ENCODE data around the gene ZNF14. TPM values are rescaled to one million over a fixed set of nuclear protein-coding genes. Genes with fewer than 3 reads are reported as not detected.

Gene ZNF14
- total RNA-seq, 1 experiment from 2014 or later: 5.6 TPM

GRCh38 chr19:19711306-19711933 lies 21.5 kb downstream of the ZNF14 start:
- no TSS peak for BruUV-seq (replicated peaks)
- ATAC-seq (no peak), DNase-seq (ENCODE audit: low read depth, low spot score) (no peak)
- in situ Hi-C loops (cut with HindIII; ENCODE audit: low pct_unique_long_range_greater_than_20kb, low sequenced_read_pairs): no loop called here
- no peaks in the 10 kb centered on the region for H3K27me3 ChIP-seq (ENCODE audit: control insufficient read depth, insufficient read depth, low read length)
- TF ChIP-seq TCF7L2 (IDR thresholded peaks at IDR 0.05; ENCODE audit: low read depth, low read length) (no peak), REST (IDR thresholded peaks at IDR 0.05; ENCODE audit: insufficient read depth in 1 of 2, low read depth in 2 of 2, low read length in 1 of 2) (no peak), POLR2AphosphoS5 (IDR thresholded peaks at IDR 0.05; ENCODE audit: low read depth, low read length) (no peak), SIN3A (IDR thresholded peaks at IDR 0.05; ENCODE audit: borderline replicate concordance, insufficient read depth, low read depth, low read length) (no peak)
- TF ChIP-seq, protein P1, sequence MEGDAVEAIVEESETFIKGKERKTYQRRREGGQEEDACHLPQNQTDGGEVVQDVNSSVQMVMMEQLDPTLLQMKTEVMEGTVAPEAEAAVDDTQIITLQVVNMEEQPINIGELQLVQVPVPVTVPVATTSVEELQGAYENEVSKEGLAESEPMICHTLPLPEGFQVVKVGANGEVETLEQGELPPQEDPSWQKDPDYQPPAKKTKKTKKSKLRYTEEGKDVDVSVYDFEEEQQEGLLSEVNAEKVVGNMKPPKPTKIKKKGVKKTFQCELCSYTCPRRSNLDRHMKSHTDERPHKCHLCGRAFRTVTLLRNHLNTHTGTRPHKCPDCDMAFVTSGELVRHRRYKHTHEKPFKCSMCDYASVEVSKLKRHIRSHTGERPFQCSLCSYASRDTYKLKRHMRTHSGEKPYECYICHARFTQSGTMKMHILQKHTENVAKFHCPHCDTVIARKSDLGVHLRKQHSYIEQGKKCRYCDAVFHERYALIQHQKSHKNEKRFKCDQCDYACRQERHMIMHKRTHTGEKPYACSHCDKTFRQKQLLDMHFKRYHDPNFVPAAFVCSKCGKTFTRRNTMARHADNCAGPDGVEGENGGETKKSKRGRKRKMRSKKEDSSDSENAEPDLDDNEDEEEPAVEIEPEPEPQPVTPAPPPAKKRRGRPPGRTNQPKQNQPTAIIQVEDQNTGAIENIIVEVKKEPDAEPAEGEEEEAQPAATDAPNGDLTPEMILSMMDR (IDR thresholded peaks at IDR 0.05): no peak
- intact Hi-C loops (cut with micrococcal nuclease; ENCODE audit: unreplicated experiment): no loop called here
- ChIA-PET POLR2A (no interaction called here), CTCF (no interaction called here)
- H3K4me3 ChIP-seq (ENCODE audit: low read depth in 2 of 2, low read length in 2 of 2): no peak overlapping the region
- peaks cover 2% of the 10 kb centered on the region; the same call in 1 of the 2 replicates for H3K36me3 ChIP-seq (ENCODE audit: control insufficient read depth, insufficient read depth, low read length)
- H3K9me3 ChIP-seq (ENCODE audit: control insufficient read depth, insufficient read depth, low read depth, low read length): peaks cover 78% of the 10 kb centered on the region
- no peak overlapping the region for H3K27ac ChIP-seq (ENCODE audit: low read length)
- H3K4me1 ChIP-seq (ENCODE audit: control insufficient read depth, insufficient read depth, low read length): no peaks in the 10 kb centered on the region

GRCh38 chr19:19710506-19710905 lies 22.4 kb downstream of the ZNF14 start:
- intact Hi-C loops (cut with micrococcal nuclease; ENCODE audit: unreplicated experiment): no loop called here
- Histone ChIP-seq H3K4me1 (ENCODE audit: control insufficient read depth, insufficient read depth, low read length) (no peaks in the 10 kb centered on the region), H3K4me3 (ENCODE audit: low read depth in 2 of 2, low read length in 2 of 2) (no peak overlapping the region), H3K27me3 (ENCODE audit: control insufficient read depth, insufficient read depth, low read length) (no peaks in the 10 kb centered on the region), H3K9me3 (ENCODE audit: control insufficient read depth, insufficient read depth, low read depth, low read length) (peaks cover 70% of the 10 kb centered on the region), H3K27ac (ENCODE audit: low read length) (no peak overlapping the region), H3K36me3 (ENCODE audit: control insufficient read depth, insufficient read depth, low read length) (peaks cover 2% of the 10 kb centered on the region; the same call in 1 of the 2 replicates)
- ChIA-PET POLR2A (no interaction called here), CTCF (no interaction called here)
- no TSS peak for BruUV-seq (replicated peaks)
- no peak for ATAC-seq
- TF ChIP-seq, protein P1 (IDR thresholded peaks at IDR 0.05): no peak
- TF ChIP-seq SIN3A (IDR thresholded peaks at IDR 0.05; ENCODE audit: borderline replicate concordance, insufficient read depth, low read depth, low read length): no peak
- in situ Hi-C loops (cut with HindIII; ENCODE audit: low pct_unique_long_range_greater_than_20kb, low sequenced_read_pairs): no loop called here
- no peak for DNase-seq (ENCODE audit: low read depth, low spot score)

Measured in Panc1 (cell line).